ENCODE data around the gene C7orf33.

The C7orf33 gene

GRCh38 chr7:148625342-148625741, 34.8 kb downstream of the C7orf33 start:
- TF ChIP-seq, protein P1, sequence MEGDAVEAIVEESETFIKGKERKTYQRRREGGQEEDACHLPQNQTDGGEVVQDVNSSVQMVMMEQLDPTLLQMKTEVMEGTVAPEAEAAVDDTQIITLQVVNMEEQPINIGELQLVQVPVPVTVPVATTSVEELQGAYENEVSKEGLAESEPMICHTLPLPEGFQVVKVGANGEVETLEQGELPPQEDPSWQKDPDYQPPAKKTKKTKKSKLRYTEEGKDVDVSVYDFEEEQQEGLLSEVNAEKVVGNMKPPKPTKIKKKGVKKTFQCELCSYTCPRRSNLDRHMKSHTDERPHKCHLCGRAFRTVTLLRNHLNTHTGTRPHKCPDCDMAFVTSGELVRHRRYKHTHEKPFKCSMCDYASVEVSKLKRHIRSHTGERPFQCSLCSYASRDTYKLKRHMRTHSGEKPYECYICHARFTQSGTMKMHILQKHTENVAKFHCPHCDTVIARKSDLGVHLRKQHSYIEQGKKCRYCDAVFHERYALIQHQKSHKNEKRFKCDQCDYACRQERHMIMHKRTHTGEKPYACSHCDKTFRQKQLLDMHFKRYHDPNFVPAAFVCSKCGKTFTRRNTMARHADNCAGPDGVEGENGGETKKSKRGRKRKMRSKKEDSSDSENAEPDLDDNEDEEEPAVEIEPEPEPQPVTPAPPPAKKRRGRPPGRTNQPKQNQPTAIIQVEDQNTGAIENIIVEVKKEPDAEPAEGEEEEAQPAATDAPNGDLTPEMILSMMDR (IDR thresholded peaks at IDR 0.05; ENCODE audit: control insufficient read depth, extremely low read depth, insufficient read depth), result no peak
- no peak overlapping the region for H3K4me3 ChIP-seq (ENCODE audit: low read depth, low read length)
- DNase-seq (ENCODE audit: low read depth), result no peak

DNA sequence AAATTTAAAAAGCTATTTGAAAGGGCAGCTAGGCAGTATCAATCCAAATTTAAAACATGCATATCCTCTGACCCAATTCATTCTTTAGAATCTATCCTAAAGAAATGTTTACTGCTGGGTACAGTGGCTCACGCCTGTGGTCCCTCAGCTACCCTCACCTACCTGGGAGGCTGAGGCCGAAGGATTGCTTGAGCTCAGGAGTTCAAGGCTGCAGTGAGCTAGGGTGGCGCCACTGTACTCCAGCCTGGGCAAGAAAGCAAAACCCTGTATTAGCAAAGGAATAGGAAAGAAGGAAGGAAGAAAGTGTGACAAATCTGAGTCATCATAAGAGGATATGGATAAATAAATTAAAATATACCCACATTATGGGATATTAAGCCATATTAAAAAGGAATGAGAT, 36.3 kb downstream of the C7orf33 start:
- no peak for DNase-seq (ENCODE audit: low read depth)
- H3K4me3 ChIP-seq (ENCODE audit: low read depth, low read length), result no peak overlapping the region
- TF ChIP-seq, protein P1 (IDR thresholded peaks at IDR 0.05; ENCODE audit: control insufficient read depth, extremely low read depth, insufficient read depth), result no peak

- no peak overlapping the region for H3K4me3 ChIP-seq (ENCODE audit: low read depth, low read length)
- DNase-seq (ENCODE audit: low read depth), result no peak
- TF ChIP-seq, protein P1 (IDR thresholded peaks at IDR 0.05; ENCODE audit: control insufficient read depth, extremely low read depth, insufficient read depth), result no peak
Measured at GRCh38 chr7:148628011-148628410, 37.4 kb downstream of the C7orf33 start.

- TF ChIP-seq, protein P1 (IDR thresholded peaks at IDR 0.05; ENCODE audit: control insufficient read depth, extremely low read depth, insufficient read depth), result no peak
- no peak for DNase-seq (ENCODE audit: low read depth)
- H3K4me3 ChIP-seq (ENCODE audit: low read depth, low read length), result no peak overlapping the region
Measured at GRCh38 chr7:148630078-148630477, 39.5 kb downstream of the C7orf33 start.

DNA sequence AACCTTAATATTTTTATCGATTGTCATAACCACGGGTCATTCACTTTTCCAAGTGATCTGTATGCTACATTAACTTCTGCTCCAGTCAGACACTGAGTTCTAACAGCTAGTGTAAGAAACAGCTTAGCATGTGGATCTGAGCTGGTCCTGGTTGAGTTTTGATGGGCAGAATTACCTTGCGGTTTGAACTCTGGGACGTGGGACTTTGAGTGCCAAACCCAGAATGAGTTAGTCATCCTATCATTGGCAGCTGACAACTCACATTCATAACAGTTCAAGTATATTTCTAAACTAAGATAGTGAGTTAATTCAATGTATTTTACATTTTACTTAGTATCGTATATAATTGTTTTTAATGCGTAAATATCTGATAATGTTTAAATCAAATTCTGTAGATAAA, 43.2 kb downstream of the C7orf33 start:
- TF ChIP-seq, protein P1 (IDR thresholded peaks at IDR 0.05; ENCODE audit: control insufficient read depth, extremely low read depth, insufficient read depth), result no peak
- no peak for DNase-seq (ENCODE audit: low read depth)

DNA sequence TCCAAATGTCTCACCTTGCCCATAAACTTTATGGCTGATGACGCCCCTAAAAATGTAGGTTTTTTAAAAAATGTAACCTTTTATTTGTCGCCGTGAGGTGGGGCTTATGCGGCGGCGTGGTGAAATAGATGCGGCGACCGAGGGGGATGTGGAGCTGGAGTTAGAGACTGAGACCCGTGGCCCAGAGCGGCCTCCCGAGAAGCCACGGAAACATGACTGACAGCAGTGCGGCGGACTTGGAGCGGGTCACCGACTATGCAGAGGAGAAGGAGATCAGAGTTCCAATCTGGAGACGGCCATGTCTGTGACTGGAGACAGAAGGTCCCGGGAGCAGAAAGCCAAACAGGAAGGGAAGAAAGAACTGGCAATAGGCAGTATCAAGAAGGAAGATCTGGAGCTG, 46.5 kb downstream of the C7orf33 start:
- DNase-seq (ENCODE audit: low read depth), result no peak
- TF ChIP-seq, protein P1 (IDR thresholded peaks at IDR 0.05; ENCODE audit: control insufficient read depth, extremely low read depth, insufficient read depth), result no peak
- no peak overlapping the region for H3K4me3 ChIP-seq (ENCODE audit: low read depth, low read length)

More for the DNA sequence above, 43.2 kb downstream of the C7orf33 start:
- no peak overlapping the region for H3K4me3 ChIP-seq (ENCODE audit: low read depth, low read length)

- no peak overlapping the region for H3K4me3 ChIP-seq (ENCODE audit: low read depth, low read length)
- no peak for DNase-seq (ENCODE audit: low read depth)
- TF ChIP-seq, protein P1 (IDR thresholded peaks at IDR 0.05; ENCODE audit: control insufficient read depth, extremely low read depth, insufficient read depth), result no peak
Measured at GRCh38 chr7:148645898-148646297, 55.3 kb downstream of the C7orf33 start.

All from LNCaP clone FGC (cell line).